ENCODE results near the gene ITGA11.
"Not testable (repeated sequence)": the region's sequence is repeated elsewhere in the genome, so short reads cannot be mapped to it uniquely, and the experiment has no call there.

ITGA11 gene

GRCh38 chr15:68423359-68424296 lies 8.3 kb downstream of the ITGA11 start:
- no peak for DNase-seq (ENCODE audit: low spot score)

GRCh38 chr15:68422403-68423145 lies 9.4 kb downstream of the ITGA11 start:
- DNase-seq (ENCODE audit: low spot score), result not testable (repeated sequence)

GRCh38 chr15:68421798-68422402 lies 10.1 kb downstream of the ITGA11 start:
- DNase-seq (ENCODE audit: low spot score), result no peak

- peak; percentile 11 for DNase-seq (ENCODE audit: low spot score)
Measured at GRCh38 chr15:68421115-68421551, 10.8 kb downstream of the ITGA11 start.

GRCh38 chr15:68420186-68420684 lies 11.7 kb downstream of the ITGA11 start:
- no peak for DNase-seq (ENCODE audit: low spot score)

- DNase-seq (ENCODE audit: low spot score), result no peak
Measured at GRCh38 chr15:68419301-68420175, 12.4 kb downstream of the ITGA11 start.

GRCh38 chr15:68418611-68419161 lies 13.3 kb downstream of the ITGA11 start:
- no peak for DNase-seq (ENCODE audit: low spot score)

- DNase-seq (ENCODE audit: low spot score), result no peak
Measured at GRCh38 chr15:68417897-68418296, 14.1 kb downstream of the ITGA11 start.

GRCh38 chr15:68417051-68417450 lies 14.9 kb downstream of the ITGA11 start:
- DNase-seq (ENCODE audit: low spot score), result no peak

- no peak for DNase-seq (ENCODE audit: low spot score)
Measured at GRCh38 chr15:68416158-68416535, 15.8 kb downstream of the ITGA11 start.

- no peak for DNase-seq (ENCODE audit: low spot score)
Measured at GRCh38 chr15:68415501-68416157, 16.3 kb downstream of the ITGA11 start.

GRCh38 chr15:68415061-68415460 lies 16.9 kb downstream of the ITGA11 start:
- no peak for DNase-seq (ENCODE audit: low spot score)

GRCh38 chr15:68414591-68414990 lies 17.4 kb downstream of the ITGA11 start:
- no peak for DNase-seq (ENCODE audit: low spot score)

- DNase-seq (ENCODE audit: low spot score), result no peak
Measured at GRCh38 chr15:68414206-68414555, 17.8 kb downstream of the ITGA11 start.

GRCh38 chr15:68413363-68414205 lies 18.4 kb downstream of the ITGA11 start:
- no peak for DNase-seq (ENCODE audit: low spot score)

GRCh38 chr15:68412218-68412617 lies 19.7 kb downstream of the ITGA11 start:
- no peak for DNase-seq (ENCODE audit: low spot score)

- no peak for DNase-seq (ENCODE audit: low spot score)
Measured at GRCh38 chr15:68411735-68412134, 20.2 kb downstream of the ITGA11 start.

GRCh38 chr15:68411343-68411675 lies 20.7 kb downstream of the ITGA11 start:
- no peak for DNase-seq (ENCODE audit: low spot score)

- DNase-seq (ENCODE audit: low spot score), result no peak
Measured at GRCh38 chr15:68410466-68411342, 21.3 kb downstream of the ITGA11 start.
